Tibial artery (tissue), 4 donors: Measurements from ENCODE around the gene PIGC.

Experiments
- DNase-seq, 2 donors: peaks; one replicate each; pipeline ENCODE4 v3.0.0-alpha.2; 2019
- H3K27ac ChIP-seq, 2 donors: fragments of 200-600 bp; sonication (generic) in 1 of 2; 1 replicate in 1 of 2; 2 replicates in 1 of 2; pipeline ENCODE4 v1.5.1; 2018 to 2019; ENCODE audit warnings: mild to moderate bottlenecking in 1 of 2
- H3K27me3 ChIP-seq, 2 donors: fragments of 200-600 bp; sonication (generic) in 1 of 2; one replicate each; pipeline versions ENCODE4 v1.5.1 to v1.6.0; 2016 to 2019
- H3K36me3 ChIP-seq, 3 donors: fragments of 200-600 bp; sonication (generic) in 2 of 3; one replicate each; pipeline ENCODE4 v1.5.1; 2016 to 2019; ENCODE audit warnings: mild to moderate bottlenecking in 2 of 3
- H3K4me1 ChIP-seq, 4 donors: fragments of 200-600 bp; sonication (generic) in 2 of 4; 1 replicate in 3 of 4; 2 replicates in 1 of 4; pipeline ENCODE4 v1.5.1; 2016 to 2019
- H3K4me3 ChIP-seq, 2 donors: fragments of 200-600 bp; sonication (generic) in 1 of 2; 1 replicate in 1 of 2; 2 replicates in 1 of 2; pipeline ENCODE4 v1.5.1; 2018 to 2019; ENCODE audit warnings: mild to moderate bottlenecking in 2 of 2
- H3K9me3 ChIP-seq, 3 donors: fragments of 200-600 bp; sonication (generic) in 1 of 3; one replicate each; pipeline ENCODE4 v1.5.1; 2016 to 2019
- CTCF ChIP-seq, 2 experiments: fragments of 200-600 bp in 1 of 2; fragments of 450-650 bp in 1 of 2; IDR thresholded peaks; one replicate each; pipeline ENCODE4 v1.5.1; 2017 to 2019; ENCODE audit warnings: antibody characterized with exemption in 2 of 2, mild to moderate bottlenecking in 1 of 2, moderate library complexity in 1 of 2
- intact Hi-C: fragments of 100-400 bp; cut with DNase I; formaldehyde crosslinking; loops from one replicate; pipeline ENCODE4 v1.15.0; 2023; ENCODE audit warnings: low total_unique reads

The PIGC gene

DNA sequence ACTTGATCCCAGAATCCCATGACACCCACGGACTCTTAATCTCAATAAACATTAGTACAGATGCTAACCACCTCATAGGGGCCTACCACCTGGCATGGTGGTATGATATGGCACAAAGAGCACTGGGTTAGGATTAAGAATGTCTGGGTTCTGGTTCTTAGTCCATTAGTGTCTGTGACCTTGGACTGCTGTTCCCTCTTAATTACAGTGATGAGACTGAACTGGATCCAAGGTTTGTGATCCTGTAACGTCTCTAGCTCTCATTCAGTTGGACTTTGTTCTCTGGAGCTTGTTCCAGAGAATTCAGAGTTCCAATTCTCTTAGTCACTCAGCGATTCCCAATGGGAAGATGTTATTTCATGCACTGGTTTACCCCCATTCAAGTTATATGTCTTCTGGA lies 23.6 kb upstream of the PIGC start:
- intact Hi-C loops = no loop called here
- Histone ChIP-seq H3K4me3 (no peak overlapping the region), H3K9me3 (no peaks in the 10 kb centered on the region), H3K4me1 (no peaks in the 10 kb centered on the region), H3K27me3 (no peaks in the 10 kb centered on the region), H3K36me3 (no peaks in the 10 kb centered on the region), H3K27ac (no peak overlapping the region)
- no peak for TF ChIP-seq CTCF (IDR thresholded peaks at IDR 0.05)
- DNase-seq = no peak

GRCh38 chr1:172466795-172467407 lies 23.0 kb upstream of the PIGC start:
- Histone ChIP-seq H3K4me3 (no peak overlapping the region), H3K4me1 (no peaks in the 10 kb centered on the region), H3K27me3 (no peaks in the 10 kb centered on the region), H3K27ac (no peak overlapping the region), H3K36me3 (no peaks in the 10 kb centered on the region), H3K9me3 (no peaks in the 10 kb centered on the region)
- no peak for TF ChIP-seq CTCF (IDR thresholded peaks at IDR 0.05)
- intact Hi-C loops = no loop called here
- DNase-seq = no peak

DNA sequence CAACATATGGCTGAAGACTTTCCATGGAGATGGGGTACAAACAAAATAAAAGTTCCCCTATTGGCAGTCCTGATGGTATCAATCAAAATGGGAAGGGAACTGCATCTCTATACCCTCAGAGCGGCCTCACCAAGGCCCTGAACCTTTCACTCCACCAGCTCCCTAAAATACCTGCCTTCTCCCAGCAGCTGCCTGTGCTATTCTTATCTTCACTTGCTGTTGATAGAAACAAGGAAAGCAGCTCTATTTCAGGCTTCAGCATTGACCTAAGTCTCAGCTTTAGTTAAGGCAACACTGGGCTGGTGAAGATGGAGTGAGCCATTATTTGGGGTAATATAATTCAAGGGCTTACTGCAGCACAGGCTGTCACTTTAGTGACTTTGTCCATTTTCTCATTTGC lies 21.7 kb upstream of the PIGC start:
- H3K36me3 ChIP-seq = no peaks in the 10 kb centered on the region
- intact Hi-C loops = no loop called here
- no peaks in the 10 kb centered on the region for H3K27me3 ChIP-seq
- H3K4me3 ChIP-seq = no peak overlapping the region
- no peak for DNase-seq
- H3K27ac ChIP-seq = no peak overlapping the region
- H3K9me3 ChIP-seq = no peaks in the 10 kb centered on the region
- no peaks in the 10 kb centered on the region for H3K4me1 ChIP-seq
- no peak for TF ChIP-seq CTCF (IDR thresholded peaks at IDR 0.05)

- Histone ChIP-seq H3K4me3 (no peak overlapping the region), H3K9me3 (no peaks in the 10 kb centered on the region), H3K27me3 (peaks cover 0 to under 1% of the 10 kb centered on the region in 2 donors), H3K4me1 (no peaks in the 10 kb centered on the region), H3K36me3 (no peaks in the 10 kb centered on the region), H3K27ac (no peak overlapping the region)
- TF ChIP-seq CTCF (IDR thresholded peaks at IDR 0.05) = no peak
- no peak for DNase-seq
- intact Hi-C loops = no loop called here
These were observed 17.0 kb upstream of the PIGC start for GRCh38 chr1:172460887-172461315.

DNA sequence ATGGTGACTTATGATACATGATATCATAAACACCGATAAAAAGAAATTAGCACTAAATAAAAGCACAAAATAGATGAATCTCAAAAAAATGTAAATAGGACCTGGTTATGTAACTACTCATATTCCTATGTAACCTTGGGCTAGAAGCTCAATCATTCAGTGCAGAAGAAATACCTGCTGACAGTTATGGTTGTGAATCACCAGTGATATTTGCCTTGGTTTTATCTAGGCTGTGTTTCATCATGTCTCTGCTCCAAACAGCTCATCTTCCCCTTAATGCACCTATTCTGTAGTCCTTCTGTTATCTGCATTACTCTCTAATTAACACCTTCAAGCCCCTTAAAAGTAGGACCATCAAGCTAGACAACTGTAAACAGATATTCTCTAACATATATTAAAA lies 16.3 kb upstream of the PIGC start:
- H3K9me3 ChIP-seq = no peaks in the 10 kb centered on the region
- intact Hi-C loops = no loop called here
- H3K27me3 ChIP-seq = peaks cover 0 to 2% of the 10 kb centered on the region in 2 donors
- no peaks in the 10 kb centered on the region for H3K4me1 ChIP-seq
- no peak overlapping the region for H3K27ac ChIP-seq
- no peaks in the 10 kb centered on the region for H3K36me3 ChIP-seq
- no peak overlapping the region for H3K4me3 ChIP-seq
- no peak for DNase-seq
- no peak for TF ChIP-seq CTCF (IDR thresholded peaks at IDR 0.05)
